A549 (cell line): ENCODE results near the gene TREM2.

Experiments
- BCL3 ChIP-seq: fragments of >200 bp; sonication (Bioruptor Twin); formaldehyde crosslinking; IDR thresholded peaks from 3 replicates; pipeline ENCODE4 v1.6.1; 2016
- CTCF ChIP-seq: fragments of >200 bp; sonication (Bioruptor Twin); formaldehyde crosslinking; IDR thresholded peaks from 3 replicates; pipeline ENCODE4 v1.5.1; 2016
- EP300 ChIP-seq, 2 experiments: fragments of >200 bp; sonication (Bioruptor Twin); formaldehyde crosslinking; IDR thresholded peaks; 2 replicates in 1 of 2; 3 replicates in 1 of 2; pipeline ENCODE4 v1.6.1; 2016 to 2017
- FOSL2 ChIP-seq, 2 experiments: fragments of 450-650 bp in 1 of 2; fragments of >200 bp in 1 of 2; sonication (Bioruptor Twin) in 1 of 2; formaldehyde crosslinking; IDR thresholded peaks; 2 replicates each; pipeline versions ENCODE4 v1.5.0 to v1.6.1; 2016 to 2020; ENCODE audit warnings: mild to moderate bottlenecking in 1 of 2, moderate library complexity in 1 of 2
- HMGXB4 ChIP-seq: fragments of 250-450 bp; sonication (Bioruptor Pico); IDR thresholded peaks from 2 replicates; pipeline ENCODE4 v1.5.0; 2021; ENCODE audit warnings: mild to moderate bottlenecking, moderate library complexity, borderline replicate concordance
- POLR2A ChIP-seq: IDR thresholded peaks from 2 replicates; pipeline ENCODE4 v1.6.1; 2012; ENCODE audit warnings: mild to moderate bottlenecking, low read length
- POLR2AphosphoS2 ChIP-seq: conservative IDR thresholded peaks from 2 replicates; pipeline ENCODE4 v1.6.1; 2012; ENCODE audit warnings: low read length, improper control_type of control experiment, inconsistent platforms
- RNF2 ChIP-seq: fragments of 200-600 bp; sonication (generic); IDR thresholded peaks from 2 replicates; pipeline ENCODE4 v1.6.1; 2016; ENCODE audit warnings: low read depth, mild to moderate bottlenecking, antibody characterized with exemption, moderate library complexity, borderline replicate concordance

GRCh38 chr6:41182069-41183034, 19.4 kb upstream of the TREM2 start:
- TF ChIP-seq BCL3 (no peak), CTCF (peak; percentile 45; the same call in 2 of the 3 replicates), FOSL2 (IDR thresholded peaks at IDR 0.05) (no peak), FOSL2 (CRISPR knock-in tag; IDR thresholded peaks at IDR 0.05) (no peak), RNF2 (no peak), EP300 (IDR thresholded peaks at IDR 0.05) (no peak), POLR2A (no peak), HMGXB4 (CRISPR knock-in tag) (no peak), POLR2AphosphoS2 (no peak)
